CD4-positive, CD25-positive, alpha-beta regulatory T cell (primary cell): Measurements from ENCODE around the gene CEP57L1. TPM values are rescaled to one million over a fixed set of nuclear protein-coding genes. Genes with fewer than 3 reads are reported as not detected.
A peak's percentile ranks its signal among the peaks of the same experiment; 100 is the strongest.

Source experiments
- ATAC-seq, 2 donors: fragments of 150-1000 bp; cut with Tn5 transposase; one replicate each; pipeline ENCODE4 v1.10.0; 2021; ENCODE audit warnings: low read depth in 2 of 2, moderate number of reproducible peaks in 2 of 2, moderate library complexity in 1 of 2
- DNase-seq, 3 donors: peaks; one replicate each; pipeline versions ENCODE4 v3.0.0 to v3.0.0-alpha.2; 2012 to 2022; ENCODE audit warnings: mixed read lengths in 1 of 3
- H3K27ac ChIP-seq: one replicate; pipeline ENCODE4 v1.7.0; 2013; ENCODE audit warnings: mild to moderate bottlenecking, low read length; ENCODE audit not compliant: insufficient read depth, poor library complexity, severe bottlenecking
- H3K27me3 ChIP-seq: one replicate; pipeline ENCODE4 v1.7.0; 2013; ENCODE audit warnings: low read length; ENCODE audit not compliant: control insufficient read depth, insufficient read depth
- H3K36me3 ChIP-seq: one replicate; pipeline ENCODE4 v1.7.0; 2013; ENCODE audit warnings: mild to moderate bottlenecking, low read length, moderate library complexity; ENCODE audit not compliant: control insufficient read depth, insufficient read depth
- H3K4me1 ChIP-seq: 2 replicates; pipeline ENCODE4 v1.7.0; 2013; ENCODE audit warnings: mild to moderate bottlenecking, low read length; ENCODE audit not compliant: insufficient read depth, control insufficient read depth, poor library complexity, severe bottlenecking
- H3K4me3 ChIP-seq: one replicate; pipeline ENCODE4 v1.7.0; 2013; ENCODE audit warnings: low read depth, mild to moderate bottlenecking, low read length, moderate library complexity
- H3K9me3 ChIP-seq, 2 experiments: 1 replicate in 1 of 2; 2 replicates in 1 of 2; pipeline ENCODE4 v1.7.0; 2013; ENCODE audit warnings: low read length in 2 of 2, mild to moderate bottlenecking in 1 of 2, moderate library complexity in 1 of 2; ENCODE audit not compliant: control insufficient read depth in 2 of 2
- H3K27ac Mint-ChIP-seq, 3 donors: one replicate each; pipeline ENCODE4 v1.8.0; 2020 to 2022; ENCODE audit warnings: mild to moderate bottlenecking in 3 of 3, mixed read lengths in 3 of 3, moderate library complexity in 2 of 3
- H3K27me3 Mint-ChIP-seq: one replicate; pipeline ENCODE4 v1.8.0; 2022; ENCODE audit warnings: mild to moderate bottlenecking, mixed read lengths
- H3K36me3 Mint-ChIP-seq: one replicate; pipeline ENCODE4 v1.8.0; 2020; ENCODE audit warnings: mixed read lengths
- H3K4me1 Mint-ChIP-seq, 4 donors: one replicate each; pipeline ENCODE4 v1.8.0; 2020 to 2022; ENCODE audit warnings: mixed read lengths in 4 of 4, mild to moderate bottlenecking in 1 of 4
- H3K4me3 Mint-ChIP-seq, 4 donors: one replicate each; pipeline ENCODE4 v1.8.0; 2020 to 2022; ENCODE audit warnings: mild to moderate bottlenecking in 4 of 4, mixed read lengths in 4 of 4, moderate library complexity in 3 of 4
- H3K9me3 Mint-ChIP-seq, 7 donors: one replicate each; pipeline ENCODE4 v1.8.0; 2020 to 2022; ENCODE audit warnings: mixed read lengths in 7 of 7, mild to moderate bottlenecking in 3 of 7, moderate library complexity in 2 of 7
- polyA plus RNA-seq, 4 donors: library from polyadenylated mRNA; unstranded; fragments of 300-500 nt; fragmentation: Illumina TruSeq; gene quantifications; one replicate each; pipeline ENCODE4 v1.2.3, GENCODE V29; 2021
- total RNA-seq: library from RNA; stranded (reverse); gene quantifications from one replicate; pipeline ENCODE4 v1.2.3, GENCODE V29; 2022

Gene CEP57L1
- total RNA-seq (6.9 TPM), polyA plus RNA-seq (10 to 100 TPM in 2 of 4 donors, 1 to 10 TPM in 2; 6.6 to 12.4 (median 9.5) TPM)

GRCh38 chr6:109095036-109095834 is at the start of gene CEP57L1:
Gene CEP57L1, plus strand, starts transcription at chr6:109095507. Its CDS starts 49,715 bp downstream, at chr6:109145222.
- H3K4me3 ChIP-seq, result peak within 1 kb of the TSS; percentile 97
- H3K4me3 Mint-ChIP-seq, result peak within 1 kb of the TSS; percentile 94 to 97 (median 95)
- H3K27me3 ChIP-seq, result no peaks in the 10 kb centered on the region
- H3K36me3 ChIP-seq, result no peaks in the 10 kb centered on the region
- peak; percentile 81 for ATAC-seq
- peak; percentile 90 to 98 (median 96) for DNase-seq
- H3K36me3 Mint-ChIP-seq, result peaks cover 6% of the 10 kb centered on the region
- H3K9me3 Mint-ChIP-seq, result no peaks in the 10 kb centered on the region
- H3K4me1 Mint-ChIP-seq, result peaks cover 39 to 49% (median 43%) of the 10 kb centered on the region in 4 donors
- H3K27ac Mint-ChIP-seq, result peak within 1 kb of the TSS; percentile 97 to 99 (median 98)
- H3K27ac ChIP-seq, result peak within 1 kb of the TSS; percentile 99
- peaks cover 40% of the 10 kb centered on the region for H3K4me1 ChIP-seq
- H3K9me3 ChIP-seq, result no peaks in the 10 kb centered on the region
- no peaks in the 10 kb centered on the region for H3K27me3 Mint-ChIP-seq

- Mint-ChIP-seq H3K9me3 (peaks cover 0 to 3% (median 0%) of the 10 kb centered on the region in 7 donors), H3K4me1 (peaks cover 27 to 49% (median 29%) of the 10 kb centered on the region in 4 donors), H3K27me3 (peaks cover 4% of the 10 kb centered on the region), H3K4me3 (no peak overlapping the region), H3K36me3 (peaks cover 5% of the 10 kb centered on the region), H3K27ac (peak overlapping the region in 1 of 3 donors; percentile 77)
- Histone ChIP-seq H3K4me1 (peaks cover 7% of the 10 kb centered on the region), H3K27me3 (no peaks in the 10 kb centered on the region), H3K27ac (no peak overlapping the region), H3K9me3 (no peaks in the 10 kb centered on the region), H3K4me3 (no peak overlapping the region), H3K36me3 (no peaks in the 10 kb centered on the region)
- ATAC-seq, result no peak
- DNase-seq, result no peak
Observed at GRCh38 chr6:109048176-109048575, 47.1 kb upstream of the CEP57L1 start.

GRCh38 chr6:109048670-109049415 is 46.5 kb upstream of the CEP57L1 start:
- Histone ChIP-seq H3K36me3 (no peaks in the 10 kb centered on the region), H3K4me3 (no peak overlapping the region), H3K9me3 (no peaks in the 10 kb centered on the region), H3K4me1 (peaks cover 7% of the 10 kb centered on the region), H3K27ac (no peak overlapping the region), H3K27me3 (no peaks in the 10 kb centered on the region)
- peaks cover 5% of the 10 kb centered on the region for H3K36me3 Mint-ChIP-seq
- peaks cover 24 to 51% (median 31%) of the 10 kb centered on the region in 4 donors for H3K4me1 Mint-ChIP-seq
- H3K9me3 Mint-ChIP-seq, result peaks cover 0 to 3% (median 0%) of the 10 kb centered on the region in 7 donors
- ATAC-seq (no peak), DNase-seq (no peak)
- H3K27me3 Mint-ChIP-seq, result peaks cover 4% of the 10 kb centered on the region
- peak overlapping the region in 2 of 3 donors; percentile 12 to 56 for H3K27ac Mint-ChIP-seq
- no peak overlapping the region for H3K4me3 Mint-ChIP-seq

GRCh38 chr6:109050012-109050411 is 45.3 kb upstream of the CEP57L1 start:
- Histone ChIP-seq H3K27ac (no peak overlapping the region), H3K4me3 (no peak overlapping the region), H3K27me3 (no peaks in the 10 kb centered on the region), H3K9me3 (no peaks in the 10 kb centered on the region), H3K36me3 (no peaks in the 10 kb centered on the region), H3K4me1 (peaks cover 7% of the 10 kb centered on the region)
- Mint-ChIP-seq H3K4me1 (peaks cover 23 to 49% (median 32%) of the 10 kb centered on the region in 4 donors), H3K27ac (no peak overlapping the region), H3K36me3 (peaks cover 5% of the 10 kb centered on the region), H3K9me3 (peaks cover 0 to 3% (median 0%) of the 10 kb centered on the region in 7 donors), H3K27me3 (peaks cover 4% of the 10 kb centered on the region), H3K4me3 (peak overlapping the region in 1 of 4 donors; percentile 17)
- ATAC-seq (no peak), DNase-seq (no peak)

- Mint-ChIP-seq H3K27ac (peak overlapping the region in 1 of 3 donors; percentile 50), H3K4me3 (no peak overlapping the region), H3K4me1 (peaks cover 20 to 45% (median 30%) of the 10 kb centered on the region in 4 donors), H3K9me3 (peaks cover 0 to 3% (median 0%) of the 10 kb centered on the region in 7 donors), H3K27me3 (peaks cover 4% of the 10 kb centered on the region), H3K36me3 (peaks cover 5% of the 10 kb centered on the region)
- ATAC-seq (no peak), DNase-seq (no peak)
- Histone ChIP-seq H3K4me3 (no peak overlapping the region), H3K27ac (no peak overlapping the region), H3K9me3 (no peaks in the 10 kb centered on the region), H3K27me3 (no peaks in the 10 kb centered on the region), H3K36me3 (no peaks in the 10 kb centered on the region), H3K4me1 (peaks cover 7% of the 10 kb centered on the region)
Observed at GRCh38 chr6:109050447-109051102, 44.7 kb upstream of the CEP57L1 start.

- H3K27me3 Mint-ChIP-seq, result peaks cover 4% of the 10 kb centered on the region
- no peaks in the 10 kb centered on the region for H3K9me3 ChIP-seq
- ATAC-seq (no peak), DNase-seq (no peak)
- peaks cover 0 to 3% (median 0%) of the 10 kb centered on the region in 7 donors for H3K9me3 Mint-ChIP-seq
- H3K27ac ChIP-seq, result no peak overlapping the region
- H3K36me3 ChIP-seq, result no peaks in the 10 kb centered on the region
- no peak overlapping the region for H3K27ac Mint-ChIP-seq
- peaks cover 5% of the 10 kb centered on the region for H3K36me3 Mint-ChIP-seq
- peaks cover 7% of the 10 kb centered on the region for H3K4me1 ChIP-seq
- H3K4me1 Mint-ChIP-seq, result peaks cover 20 to 47% (median 29%) of the 10 kb centered on the region in 4 donors
- no peaks in the 10 kb centered on the region for H3K27me3 ChIP-seq
- peak overlapping the region; percentile 0 for H3K4me3 ChIP-seq
- no peak overlapping the region for H3K4me3 Mint-ChIP-seq
Observed at GRCh38 chr6:109051301-109052017, 43.8 kb upstream of the CEP57L1 start.
